Spinal cord (tissue), 10 donors: ENCODE data around the gene CCDC92. TPM values are rescaled to one million over a fixed set of nuclear protein-coding genes. Genes with fewer than 3 reads are reported as not detected.

Source experiments
- DNase-seq, 6 donors: peaks; one replicate each; pipeline versions ENCODE4 v3.0.0 to v3.0.0-alpha.2; 2013 to 2015; ENCODE audit warnings: low spot score in 6 of 6, low read depth in 4 of 6
- H3K27ac ChIP-seq: one replicate; pipeline ENCODE4 v1.5.1; 2013; ENCODE audit warnings: low read depth, low read length, control low read depth
- H3K27me3 ChIP-seq: one replicate; pipeline ENCODE4 v1.6.1; 2013; ENCODE audit warnings: low read length; ENCODE audit not compliant: control insufficient read depth, insufficient read depth
- H3K36me3 ChIP-seq: one replicate; pipeline ENCODE4 v1.6.1; 2013; ENCODE audit warnings: low read length; ENCODE audit not compliant: control insufficient read depth, insufficient read depth
- H3K4me1 ChIP-seq: one replicate; pipeline ENCODE4 v1.6.1; 2013; ENCODE audit warnings: low read length; ENCODE audit not compliant: control insufficient read depth, insufficient read depth
- H3K4me3 ChIP-seq: one replicate; pipeline ENCODE4 v1.5.1; 2013; ENCODE audit warnings: low read depth, low read length, control low read depth
- H3K9me3 ChIP-seq: one replicate; pipeline ENCODE4 v1.6.1; 2013; ENCODE audit warnings: low read length; ENCODE audit not compliant: control insufficient read depth, insufficient read depth
- WGBS: methylation state at CpG from one replicate; pipeline ENCODE4 v1.1.5; 2013; ENCODE audit warnings: missing lambda C conversion rate; ENCODE audit not compliant: insufficient coverage; 5-methylcytosine and 5-hydroxymethylcytosine counted together
- polyA plus RNA-seq, 2 donors: library from polyadenylated mRNA; unstranded; fragments of 120-200 nt; gene quantifications; one replicate each; pipeline ENCODE4 v1.2.1, GENCODE V29; 2013; ENCODE audit not compliant: insufficient read length in 2 of 2
- total RNA-seq, 2 donors: library from RNA; depleted of rRNA in 1 of 2; stranded (reverse); fragments of 120-200 nt in 1 of 2; fragments of >200 nt in 1 of 2; gene quantifications; one replicate each; pipeline versions ENCODE4 v1.2.3 to v1.2.4, GENCODE V29; 2013 to 2014
- donor health status: healthy.

The CCDC92 gene
- total and polyA plus RNA-seq, 4 donors = 21.7 to 109 (median 65.5) TPM

- WGBS = 100% methylated on average over 2 of the region's 2 CpGs
- DNase-seq = no peak
- Histone ChIP-seq H3K27ac (no peak overlapping the region), H3K4me1 (peaks cover 23% of the 10 kb centered on the region), H3K36me3 (peaks cover 22% of the 10 kb centered on the region), H3K4me3 (no peak overlapping the region), H3K27me3 (no peaks in the 10 kb centered on the region), H3K9me3 (no peaks in the 10 kb centered on the region)
These were observed 30.0 kb upstream of the CCDC92 start for GRCh38 chr12:124002654-124003053.

- Histone ChIP-seq H3K36me3 (peaks cover 22% of the 10 kb centered on the region), H3K27ac (no peak overlapping the region), H3K4me3 (no peak overlapping the region), H3K4me1 (peaks cover 23% of the 10 kb centered on the region), H3K27me3 (no peaks in the 10 kb centered on the region), H3K9me3 (no peaks in the 10 kb centered on the region)
- DNase-seq = no peak
- WGBS = 88% methylated on average over 6 of the region's 6 CpGs
These were observed 29.5 kb upstream of the CCDC92 start for GRCh38 chr12:124002021-124002644.

GRCh38 chr12:124001343-124001742, 28.7 kb upstream of the CCDC92 start:
- WGBS = 87% methylated on average over 7 of the region's 7 CpGs
- no peak overlapping the region for H3K4me3 ChIP-seq
- H3K27me3 ChIP-seq = no peaks in the 10 kb centered on the region
- H3K4me1 ChIP-seq = peaks cover 19% of the 10 kb centered on the region
- H3K9me3 ChIP-seq = no peaks in the 10 kb centered on the region
- DNase-seq = no peak
- H3K27ac ChIP-seq = no peak overlapping the region
- H3K36me3 ChIP-seq = peaks cover 22% of the 10 kb centered on the region

- Histone ChIP-seq H3K36me3 (peaks cover 22% of the 10 kb centered on the region), H3K27ac (peak overlapping the region; percentile 55), H3K4me1 (peaks cover 18% of the 10 kb centered on the region), H3K4me3 (no peak overlapping the region), H3K27me3 (no peaks in the 10 kb centered on the region), H3K9me3 (no peaks in the 10 kb centered on the region)
- WGBS = 71% methylated on average over 5 of the region's 5 CpGs
- DNase-seq = no peak
These were observed 27.5 kb upstream of the CCDC92 start for GRCh38 chr12:124000111-124000510.

- H3K27me3 ChIP-seq = no peaks in the 10 kb centered on the region
- no peak for DNase-seq
- no peak overlapping the region for H3K27ac ChIP-seq
- peaks cover 18% of the 10 kb centered on the region for H3K4me1 ChIP-seq
- WGBS = no CpG with 5 or more reads among the region's 2 CpGs
- no peaks in the 10 kb centered on the region for H3K9me3 ChIP-seq
- no peak overlapping the region for H3K4me3 ChIP-seq
- H3K36me3 ChIP-seq = peaks cover 22% of the 10 kb centered on the region
These were observed 26.3 kb upstream of the CCDC92 start for GRCh38 chr12:123998991-123999359.

- no peak for DNase-seq
- Histone ChIP-seq H3K9me3 (no peaks in the 10 kb centered on the region), H3K4me1 (peaks cover 18% of the 10 kb centered on the region), H3K36me3 (peaks cover 22% of the 10 kb centered on the region), H3K4me3 (no peak overlapping the region), H3K27ac (no peak overlapping the region), H3K27me3 (no peaks in the 10 kb centered on the region)
- WGBS = no CpG with 5 or more reads among the region's 2 CpGs
These were observed 25.8 kb upstream of the CCDC92 start for GRCh38 chr12:123998344-123998990.

GRCh38 chr12:123997908-123998307, 25.3 kb upstream of the CCDC92 start:
- H3K9me3 ChIP-seq = no peaks in the 10 kb centered on the region
- H3K27ac ChIP-seq = no peak overlapping the region
- H3K4me3 ChIP-seq = no peak overlapping the region
- no peak for DNase-seq
- H3K27me3 ChIP-seq = no peaks in the 10 kb centered on the region
- H3K4me1 ChIP-seq = peaks cover 18% of the 10 kb centered on the region
- 83% methylated on average over 3 of the region's 5 CpGs for WGBS
- H3K36me3 ChIP-seq = peaks cover 23% of the 10 kb centered on the region

GRCh38 chr12:123997033-123997822, 24.6 kb upstream of the CCDC92 start:
- no peaks in the 10 kb centered on the region for H3K27me3 ChIP-seq
- H3K9me3 ChIP-seq = no peaks in the 10 kb centered on the region
- DNase-seq = no peak
- H3K4me3 ChIP-seq = no peak overlapping the region
- peak overlapping the region; percentile 54 for H3K27ac ChIP-seq
- peaks cover 22% of the 10 kb centered on the region for H3K36me3 ChIP-seq
- H3K4me1 ChIP-seq = peaks cover 18% of the 10 kb centered on the region
- WGBS = 89% methylated on average over 1 of the region's 6 CpGs

- H3K9me3 ChIP-seq = no peaks in the 10 kb centered on the region
- peaks cover 18% of the 10 kb centered on the region for H3K4me1 ChIP-seq
- H3K27ac ChIP-seq = peak overlapping the region; percentile 54
- H3K36me3 ChIP-seq = peaks cover 18% of the 10 kb centered on the region
- DNase-seq = peak in 2 of 6 donors; percentile 73 to 74
- H3K27me3 ChIP-seq = no peaks in the 10 kb centered on the region
- H3K4me3 ChIP-seq = no peak overlapping the region
- WGBS = 29% methylated on average over 4 of the region's 6 CpGs
These were observed 23.9 kb upstream of the CCDC92 start for GRCh38 chr12:123996581-123996980.
